ENCODE data around the gene ATP10A. TPM values are rescaled to one million over a fixed set of nuclear protein-coding genes. Genes with fewer than 3 reads are reported as not detected.

Gene ATP10A
- total RNA-seq, 1 experiment from 2014 or later, result 2.1 TPM

- no peak overlapping the region for H3K27ac Mint-ChIP-seq
- H3K36me3 Mint-ChIP-seq, result peaks cover 9% of the 10 kb centered on the region
- ATAC-seq (no peak), DNase-seq (ENCODE audit: low spot score) (no peak)
- H3K27me3 Mint-ChIP-seq (ENCODE audit: low read depth), result no peaks in the 10 kb centered on the region
- H3K4me3 Mint-ChIP-seq, result no peak overlapping the region
- H3K9me3 Mint-ChIP-seq, result peaks cover 18% of the 10 kb centered on the region
- TF ChIP-seq GABPB1 (CRISPR knock-in tag; IDR thresholded peaks at IDR 0.05), result no peak
- no peak for TF ChIP-seq FOXJ3 (CRISPR knock-in tag; IDR thresholded peaks at IDR 0.05; ENCODE audit: borderline replicate concordance)
- TF ChIP-seq TCF7 (CRISPR knock-in tag; IDR thresholded peaks at IDR 0.05; ENCODE audit: low read depth), result no peak
- no peak for TF ChIP-seq ZNF219 (CRISPR knock-in tag; IDR thresholded peaks at IDR 0.05; ENCODE audit: borderline replicate concordance)
- no peak for TF ChIP-seq E2F5 (CRISPR knock-in tag; IDR thresholded peaks at IDR 0.05)
- no peak for TF ChIP-seq ZNF396 (CRISPR knock-in tag; IDR thresholded peaks at IDR 0.05; ENCODE audit: borderline replicate concordance)
- no peak for TF ChIP-seq ZNF671 (CRISPR knock-in tag; IDR thresholded peaks at IDR 0.05)
- ChIA-PET POLR2A (no interaction called here), CTCF (interaction anchor here (1.0 kb wide), 1 partner anchor 351 kb away, joined by 5 read pairs; no protein-coding TSS in a partner anchor)
- peaks cover 8% of the 10 kb centered on the region for H3K4me1 Mint-ChIP-seq
These were observed 46.7 kb upstream of the ATP10A start for GRCh38 chr15:25909806-25910205.

GRCh38 chr15:25909325-25909724, 46.2 kb upstream of the ATP10A start:
- no peak for TF ChIP-seq PRDM15 (CRISPR knock-in tag; IDR thresholded peaks at IDR 0.05)
- no peak for TF ChIP-seq MLX (CRISPR knock-in tag; IDR thresholded peaks at IDR 0.05)
- TF ChIP-seq TEAD1 (CRISPR knock-in tag; IDR thresholded peaks at IDR 0.05), result no peak
- no peak for TF ChIP-seq E2F5 (CRISPR knock-in tag; IDR thresholded peaks at IDR 0.05)
- TF ChIP-seq ZNF425 (CRISPR knock-in tag; conservative IDR thresholded peaks at IDR 0.05), result no peak
- TF ChIP-seq ZBTB21 (CRISPR knock-in tag; IDR thresholded peaks at IDR 0.05; ENCODE audit: borderline replicate concordance), result no peak
- TF ChIP-seq E2F4 (CRISPR knock-in tag; IDR thresholded peaks at IDR 0.05; ENCODE audit: borderline replicate concordance, low read depth), result no peak
- TF ChIP-seq SMAD4 (CRISPR knock-in tag; IDR thresholded peaks at IDR 0.05), result no peak
- no peak for TF ChIP-seq FOXJ3 (CRISPR knock-in tag; IDR thresholded peaks at IDR 0.05; ENCODE audit: borderline replicate concordance)
- TF ChIP-seq FOXK1 (CRISPR knock-in tag; IDR thresholded peaks at IDR 0.05), result no peak
- TF ChIP-seq ESRRA (CRISPR knock-in tag; IDR thresholded peaks at IDR 0.05; ENCODE audit: borderline replicate concordance), result no peak
- TF ChIP-seq GABPB1 (CRISPR knock-in tag; IDR thresholded peaks at IDR 0.05), result no peak
- no peak for TF ChIP-seq ZMAT4 (CRISPR knock-in tag; IDR thresholded peaks at IDR 0.05)
- no peak for TF ChIP-seq NFE2L1 (CRISPR knock-in tag; IDR thresholded peaks at IDR 0.05)
- TF ChIP-seq MYBL2 (CRISPR knock-in tag; IDR thresholded peaks at IDR 0.05), result no peak
- no peak for TF ChIP-seq RELA (CRISPR knock-in tag; IDR thresholded peaks at IDR 0.05; ENCODE audit: borderline replicate concordance)
- no peak for TF ChIP-seq TEAD4 (CRISPR knock-in tag; IDR thresholded peaks at IDR 0.05)
- TF ChIP-seq USF2 (CRISPR knock-in tag; IDR thresholded peaks at IDR 0.05), result no peak
- no peak for TF ChIP-seq SP1 (CRISPR knock-in tag; conservative IDR thresholded peaks at IDR 0.05)
- TF ChIP-seq CBFB (CRISPR knock-in tag; IDR thresholded peaks at IDR 0.05; ENCODE audit: low read depth), result no peak
- H3K27me3 Mint-ChIP-seq (ENCODE audit: low read depth), result no peaks in the 10 kb centered on the region
- H3K4me3 Mint-ChIP-seq, result no peak overlapping the region
- peaks cover 5% of the 10 kb centered on the region for H3K36me3 Mint-ChIP-seq
- ATAC-seq (no peak), DNase-seq (ENCODE audit: low spot score) (no peak)
- H3K27ac Mint-ChIP-seq, result no peak overlapping the region
- ChIA-PET CTCF (interaction anchor here (1.0 to 1.3 kb wide), 3 partner anchors 25 to 352 kb away, joined by 3 to 5 read pairs (median 3); no protein-coding TSS in a partner anchor), POLR2A (interaction anchor here (0.5 to 0.6 kb wide), 2 partner anchors 84 to 225 kb away, joined by 3 read pairs; no protein-coding TSS in a partner anchor)
- H3K4me1 Mint-ChIP-seq, result peaks cover 8% of the 10 kb centered on the region
- peaks cover 13% of the 10 kb centered on the region for H3K9me3 Mint-ChIP-seq

All from WTC11 (cell line).